Endodermal cell (in vitro differentiated cells): ENCODE measurements around the gene CNFN. TPM values are rescaled to one million over a fixed set of nuclear protein-coding genes. Genes with fewer than 3 reads are reported as not detected.
A peak's percentile ranks its signal among the peaks of the same experiment; 100 is the strongest.

Experiments
- DNase-seq: peaks from one replicate; pipeline ENCODE4 v3.0.0-alpha.2; 2017
- H3K27ac ChIP-seq: 2 replicates; pipeline ENCODE4 v1.5.1; 2013; ENCODE audit warnings: mild to moderate bottlenecking, low read depth, low read length, moderate library complexity
- H3K27me3 ChIP-seq: 2 replicates; pipeline ENCODE4 v1.6.1; 2013; ENCODE audit warnings: mild to moderate bottlenecking, low read length, moderate library complexity; ENCODE audit not compliant: insufficient read depth, control insufficient read depth, poor library complexity, severe bottlenecking
- H3K36me3 ChIP-seq: 2 replicates; pipeline ENCODE4 v1.7.0; 2013; ENCODE audit warnings: mild to moderate bottlenecking, low read length, moderate library complexity; ENCODE audit not compliant: control insufficient read depth, insufficient read depth
- H3K4me1 ChIP-seq: one replicate; pipeline ENCODE4 v1.7.0; 2013; ENCODE audit warnings: low read length; ENCODE audit not compliant: control insufficient read depth, insufficient read depth
- H3K4me3 ChIP-seq: 2 replicates; pipeline ENCODE4 v1.5.1; 2013; ENCODE audit warnings: mild to moderate bottlenecking, low read length, moderate library complexity
- H3K9ac ChIP-seq: 2 replicates; pipeline ENCODE4 v1.6.1; 2013; ENCODE audit warnings: mild to moderate bottlenecking, low read length, moderate library complexity; ENCODE audit not compliant: poor library complexity, severe bottlenecking; ENCODE audit errors: extremely low read depth
- H3K9me3 ChIP-seq: 2 replicates; pipeline ENCODE4 v1.6.1; 2013; ENCODE audit warnings: mild to moderate bottlenecking, low read length, moderate library complexity; ENCODE audit not compliant: control insufficient read depth
- H3K27ac Mint-ChIP-seq: 2 replicates; pipeline ENCODE4 v1.8.0; 2020; ENCODE audit warnings: mixed read lengths
- H3K27me3 Mint-ChIP-seq: 2 replicates; pipeline ENCODE4 v1.8.0; 2021; ENCODE audit warnings: mild to moderate bottlenecking, mixed read lengths; ENCODE audit not compliant: insufficient read depth
- H3K36me3 Mint-ChIP-seq: 2 replicates; pipeline ENCODE4 v1.8.0; 2020; ENCODE audit warnings: low read depth, mixed read lengths
- H3K4me1 Mint-ChIP-seq: 2 replicates; pipeline ENCODE4 v1.8.0; 2020; ENCODE audit warnings: mixed read lengths
- H3K4me3 Mint-ChIP-seq: 2 replicates; pipeline ENCODE4 v1.8.0; 2020; ENCODE audit warnings: mild to moderate bottlenecking, moderate library complexity, mixed read lengths
- H3K9me3 Mint-ChIP-seq: 2 replicates; pipeline ENCODE4 v1.8.0; 2020; ENCODE audit warnings: mild to moderate bottlenecking, mixed read lengths
- CTCF ChIP-seq: fragments of 200-600 bp; sonication (generic); conservative IDR thresholded peaks from 2 replicates; pipeline ENCODE4 v1.5.0; 2021; ENCODE audit warnings: antibody characterized with exemption, mild to moderate bottlenecking
- WGBS, 2 experiments: methylation state at CpG; one replicate each; pipeline versions ENCODE4 v1.1.5 to v1.1.7; 2013; ENCODE audit warnings: missing lambda C conversion rate in 2 of 2, mixed read lengths in 1 of 2; ENCODE audit not compliant: insufficient coverage in 1 of 2, insufficient read length in 1 of 2; 5-methylcytosine and 5-hydroxymethylcytosine counted together
- total RNA-seq, 2 donors: library from RNA; stranded (reverse); fragmentation: NEBNext Ultra II Directional in 1 of 2; extraction: Animal tissue kit (Norgen Biotek cat#: 25700) in 1 of 2; gene quantifications; 2 replicates in 1 of 2; 3 replicates in 1 of 2; pipeline ENCODE4 v1.2.1, GENCODE V29; 2021

CNFN gene
- total RNA-seq, 2 donors from 2014 or later = 5.0 to 6.6 TPM

GRCh38 chr19:42388851-42389489 is 1.1 kb downstream of the CNFN start:
- H3K27ac ChIP-seq = no peak overlapping the region
- peaks cover 4% of the 10 kb centered on the region for H3K4me1 Mint-ChIP-seq
- 89% methylated on average over 7 to 19 of the region's 20 CpGs for WGBS, 2 experiments
- no peak overlapping the region for H3K27ac Mint-ChIP-seq
- DNase-seq = no peak
- no peak overlapping the region for H3K9ac ChIP-seq
- no peaks in the 10 kb centered on the region for H3K36me3 Mint-ChIP-seq
- H3K9me3 ChIP-seq = no peaks in the 10 kb centered on the region
- H3K4me1 ChIP-seq = peaks cover 4% of the 10 kb centered on the region
- H3K9me3 Mint-ChIP-seq = no peaks in the 10 kb centered on the region
- no peak for TF ChIP-seq CTCF
- peaks cover 49% of the 10 kb centered on the region for H3K27me3 Mint-ChIP-seq
- H3K4me3 Mint-ChIP-seq = no peak overlapping the region
- no peak overlapping the region for H3K4me3 ChIP-seq
- peaks cover 24% of the 10 kb centered on the region for H3K27me3 ChIP-seq
- H3K36me3 ChIP-seq = no peaks in the 10 kb centered on the region

- peak overlapping the region; percentile 80 for H3K4me3 ChIP-seq
- peaks cover 24% of the 10 kb centered on the region for H3K27me3 ChIP-seq
- peak overlapping the region; percentile 58 for H3K4me3 Mint-ChIP-seq
- H3K9me3 Mint-ChIP-seq = no peaks in the 10 kb centered on the region
- H3K27me3 Mint-ChIP-seq = peaks cover 43% of the 10 kb centered on the region
- H3K4me1 ChIP-seq = peaks cover 4% of the 10 kb centered on the region
- H3K4me1 Mint-ChIP-seq = peaks cover 4% of the 10 kb centered on the region
- peak overlapping the region; percentile 56 for H3K27ac Mint-ChIP-seq
- H3K9ac ChIP-seq = peak overlapping the region; percentile 54
- no peaks in the 10 kb centered on the region for H3K9me3 ChIP-seq
- no peak overlapping the region for H3K27ac ChIP-seq
- H3K36me3 ChIP-seq = no peaks in the 10 kb centered on the region
- peak; percentile 95 for DNase-seq
- peak; percentile 78 for TF ChIP-seq CTCF
- no peaks in the 10 kb centered on the region for H3K36me3 Mint-ChIP-seq
- 0 to 2% methylated on average over 4 to 46 of the region's 48 CpGs for WGBS, 2 experiments
Observed at GRCh38 chr19:42386974-42387707, 3.0 kb downstream of the CNFN start.

GRCh38 chr19:42380155-42380554 is 9.9 kb downstream of the CNFN start:
- Mint-ChIP-seq H3K4me3 (no peak overlapping the region), H3K9me3 (no peaks in the 10 kb centered on the region), H3K4me1 (no peaks in the 10 kb centered on the region), H3K36me3 (peaks cover 9% of the 10 kb centered on the region), H3K27ac (no peak overlapping the region), H3K27me3 (peaks cover 18% of the 10 kb centered on the region)
- DNase-seq = no peak
- H3K9ac ChIP-seq = no peak overlapping the region
- no peaks in the 10 kb centered on the region for H3K36me3 ChIP-seq
- 82 to 92% methylated on average over 4 to 6 of the region's 6 CpGs for WGBS, 2 experiments
- no peaks in the 10 kb centered on the region for H3K4me1 ChIP-seq
- H3K4me3 ChIP-seq = no peak overlapping the region
- no peak overlapping the region for H3K27ac ChIP-seq
- H3K27me3 ChIP-seq = no peaks in the 10 kb centered on the region
- no peaks in the 10 kb centered on the region for H3K9me3 ChIP-seq
- TF ChIP-seq CTCF = no peak
